NB4 (cell line): ENCODE data around the gene ALB.

Experiments
- DNase-seq: peaks from one replicate; pipeline ENCODE4 v3.0.0; 2010; ENCODE audit warnings: low read depth
- H3K4me3 ChIP-seq: one replicate; pipeline ENCODE4 v1.5.1; 2011; ENCODE audit warnings: mild to moderate bottlenecking, low read depth, low read length, moderate library complexity
- CTCF ChIP-seq: IDR thresholded peaks from one replicate; pipeline ENCODE4 v1.5.1; 2012; ENCODE audit warnings: low read depth, low read length
- MAX ChIP-seq: IDR thresholded peaks from 2 replicates; pipeline ENCODE4 v1.6.1; 2011; ENCODE audit warnings: low read depth, low read length
- MYC ChIP-seq: IDR thresholded peaks from 2 replicates; pipeline ENCODE4 v1.6.1; 2011; ENCODE audit warnings: low read depth, low read length
- POLR2A ChIP-seq: IDR thresholded peaks from 2 replicates; pipeline ENCODE4 v1.6.1; 2011; ENCODE audit warnings: mild to moderate bottlenecking; ENCODE audit not compliant: insufficient read length; ENCODE audit errors: extremely low read depth

The ALB gene

GRCh38 chr4:73438582-73439215, 34.6 kb downstream of the ALB start:
- TF ChIP-seq CTCF (no peak), POLR2A (no peak), MYC (no peak), MAX (no peak)
- no peak for DNase-seq
- H3K4me3 ChIP-seq: no peak overlapping the region

- H3K4me3 ChIP-seq: no peak overlapping the region
- no peak for TF ChIP-seq POLR2A
- TF ChIP-seq MYC: no peak
- no peak for TF ChIP-seq MAX
- TF ChIP-seq CTCF: no peak
- no peak for DNase-seq
Measured at GRCh38 chr4:73439445-73439844, 35.4 kb downstream of the ALB start.

- DNase-seq: no peak
- no peak overlapping the region for H3K4me3 ChIP-seq
- no peak for TF ChIP-seq POLR2A
- no peak for TF ChIP-seq MYC
- TF ChIP-seq CTCF: no peak
- TF ChIP-seq MAX: no peak
Measured at GRCh38 chr4:73439991-73440390, 35.9 kb downstream of the ALB start.

DNA sequence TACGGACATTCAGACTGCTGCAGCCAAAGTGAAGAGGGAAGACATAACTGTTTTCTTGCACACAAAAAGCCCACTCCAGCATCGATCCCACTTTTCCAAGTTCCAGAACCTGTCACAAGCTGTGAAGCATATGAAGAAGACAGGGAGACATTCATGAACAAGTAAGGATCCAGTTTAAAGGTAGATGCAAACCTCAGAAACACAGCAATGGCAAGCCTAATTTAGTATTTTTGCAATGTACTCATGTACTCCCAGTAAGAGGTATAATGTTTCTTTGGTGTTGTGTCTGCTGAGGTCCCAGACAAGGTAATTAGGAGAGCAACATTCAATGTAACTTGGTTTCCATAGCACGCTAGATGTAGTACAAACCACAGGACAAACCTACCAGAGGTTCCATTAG, 36.6 kb downstream of the ALB start:
- TF ChIP-seq MAX: no peak
- TF ChIP-seq MYC: no peak
- TF ChIP-seq POLR2A: no peak
- no peak for TF ChIP-seq CTCF
- H3K4me3 ChIP-seq: no peak overlapping the region

GRCh38 chr4:73442275-73442674, 38.2 kb downstream of the ALB start:
- no peak overlapping the region for H3K4me3 ChIP-seq
- no peak for DNase-seq

More for the DNA sequence above, 36.6 kb downstream of the ALB start:
- no peak for DNase-seq

More at GRCh38 chr4:73442275-73442674, 38.2 kb downstream of the ALB start:
- no peak for TF ChIP-seq POLR2A
- no peak for TF ChIP-seq MYC
- no peak for TF ChIP-seq CTCF
- TF ChIP-seq MAX: no peak
